Adrenal gland (tissue), 5 donors: ENCODE results near the gene OVAAL.

Experiments used
- CTCF ChIP-seq, 6 experiments: fragments of 450-650 bp in 4 of 6; fragments of 200-600 bp in 2 of 6; sonication (generic) in 1 of 6; IDR thresholded peaks; 1 replicate in 5 of 6; 2 replicates in 1 of 6; pipeline versions ENCODE4 v1.5.1 to v1.8.0; 2016 to 2021; ENCODE audit warnings: antibody characterized with exemption in 6 of 6, mild to moderate bottlenecking in 2 of 6, moderate library complexity in 1 of 6
- POLR2A ChIP-seq, 2 donors: fragments of 450-650 bp; IDR thresholded peaks; one replicate each; pipeline ENCODE4 v1.6.1; 2017; ENCODE audit warnings: antibody characterized with exemption in 2 of 2, mild to moderate bottlenecking in 2 of 2, moderate library complexity in 1 of 2
- donor health status: DM: no; HTN: no; CAD: no.

GRCh38 chr1:180603850-180604226 lies 45.1 kb downstream of the OVAAL start:
- TF ChIP-seq CTCF (IDR thresholded peaks at IDR 0.05): no peak
- no peak for TF ChIP-seq POLR2A (IDR thresholded peaks at IDR 0.05)
